ENCODE data around the gene ENO1. TPM values are rescaled to one million over a fixed set of nuclear protein-coding genes. Genes with fewer than 3 reads are reported as not detected.

ENO1 gene
- total and polyA plus RNA-seq, 4 donors, result 270 to 499 (median 380) TPM

Small RNA genes lying within 50 kb of the gene (small RNA-seq; reads per million reads assigned to genes)
- gene AL139415.2 (not detected), gene MIR6728 (not detected), gene RNU6-304P (not detected)

Other genes starting within 250 kb of the ENO1 start
- gene RERE, start 61.0 kb downstream of the ENO1 start, total RNA-seq, result 10 to 100 TPM; 37.1 to 49.1 TPM
- 10 to 100 TPM in 1 of 2 donors, 1 to 10 TPM in 1; 9.8 to 12.6 TPM for gene RERE, start 61.0 kb downstream of the ENO1 start, polyA plus RNA-seq
- not detected for gene CA6, start 67.2 kb upstream of the ENO1 start, total RNA-seq
- not detected for gene CA6, start 67.2 kb upstream of the ENO1 start, polyA plus RNA-seq
- gene SLC2A7, start 147.7 kb upstream of the ENO1 start, total RNA-seq, result not detected
- gene SLC2A7, start 147.7 kb upstream of the ENO1 start, polyA plus RNA-seq, result not detected
- 1 to 10 TPM in 1 of 2 donors, under 1 TPM in 1; 0.08 to 1.6 TPM for gene SLC2A5, start 190.9 kb upstream of the ENO1 start, total RNA-seq
- gene SLC2A5, start 190.9 kb upstream of the ENO1 start, polyA plus RNA-seq, result under 1 TPM; 0.07 to 0.18 TPM